Stimulated activated naive CD4-positive, alpha-beta T cell treated with Interleukin-2 at 50 U/mL for 16 hours (primary cell): ENCODE data around the gene SPRN.
"Not testable (repeated sequence)": the region's sequence is repeated elsewhere in the genome, so short reads cannot be mapped to it uniquely, and the experiment has no call there.

Experiments
- DNase-seq: peaks from one replicate; lab custom pipeline; 2025; lab: John Stamatoyannopoulos, UW

The SPRN gene

DNA sequence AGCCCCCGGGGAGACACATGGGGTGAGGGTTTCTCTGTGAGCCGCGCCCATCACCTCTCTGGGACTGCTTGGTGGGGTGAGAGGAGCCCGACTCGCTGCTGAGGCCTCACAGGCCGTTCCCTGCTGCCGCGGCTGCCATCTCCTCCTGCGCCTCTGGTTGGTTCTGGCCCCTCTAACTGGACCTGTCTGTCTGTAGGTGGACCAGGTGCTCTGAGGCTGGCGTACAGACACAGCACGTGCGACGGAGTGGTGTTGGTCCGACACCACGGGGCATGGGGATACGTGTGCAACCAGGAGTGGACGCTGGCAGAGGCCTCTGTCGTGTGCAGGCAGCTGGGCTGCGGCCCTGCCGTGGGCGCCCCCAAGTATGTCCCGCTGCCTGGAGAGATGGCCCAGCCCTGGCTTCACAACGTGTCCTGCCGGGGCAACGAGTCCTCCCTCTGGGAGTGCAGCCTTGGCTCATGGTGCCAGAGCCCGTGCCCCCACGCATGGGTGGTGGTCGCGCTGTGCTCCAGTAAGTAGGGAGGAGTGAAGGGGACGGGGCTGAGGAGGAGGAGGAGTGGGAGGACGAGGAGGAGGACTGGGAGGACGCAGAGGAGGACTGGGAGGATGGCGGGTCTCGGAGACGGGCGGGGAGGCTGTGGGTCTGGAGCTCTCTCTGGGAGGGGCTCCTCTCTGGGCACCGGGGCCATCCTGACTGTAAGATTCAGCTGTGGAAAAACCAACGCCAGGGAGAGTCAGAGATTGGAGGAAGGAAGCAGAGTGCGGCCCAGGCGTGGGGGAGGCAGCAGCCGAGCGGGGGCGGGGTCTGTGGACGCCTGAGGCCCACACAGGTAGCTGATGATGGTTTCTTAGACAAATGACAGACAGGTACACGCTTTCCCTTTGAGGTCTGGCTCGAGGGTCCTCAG, 31.9 kb upstream of the SPRN start:
- DNase-seq, result no peak

DNA sequence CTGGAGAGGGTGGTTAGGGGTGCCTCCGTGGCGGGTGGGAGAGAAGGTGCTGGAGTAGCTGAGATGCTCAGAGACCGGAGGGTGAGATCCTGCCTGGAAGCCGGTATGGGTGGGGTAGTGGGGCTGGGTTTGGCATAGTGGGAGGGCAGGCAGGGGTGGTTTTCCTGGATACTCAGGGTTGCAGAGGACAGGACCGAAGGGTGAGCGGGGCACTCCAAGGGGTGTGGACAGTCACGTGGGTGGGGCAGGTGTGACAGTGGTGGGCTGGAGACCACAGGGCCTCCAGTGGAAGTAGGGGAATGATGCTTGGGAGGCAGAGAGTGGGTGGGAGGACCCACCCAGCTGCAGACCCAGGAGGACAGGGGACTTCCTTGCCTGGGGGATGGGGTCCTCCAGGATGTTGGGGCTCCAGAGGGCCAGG, 31.2 kb upstream of the SPRN start:
- no peak for DNase-seq

DNA sequence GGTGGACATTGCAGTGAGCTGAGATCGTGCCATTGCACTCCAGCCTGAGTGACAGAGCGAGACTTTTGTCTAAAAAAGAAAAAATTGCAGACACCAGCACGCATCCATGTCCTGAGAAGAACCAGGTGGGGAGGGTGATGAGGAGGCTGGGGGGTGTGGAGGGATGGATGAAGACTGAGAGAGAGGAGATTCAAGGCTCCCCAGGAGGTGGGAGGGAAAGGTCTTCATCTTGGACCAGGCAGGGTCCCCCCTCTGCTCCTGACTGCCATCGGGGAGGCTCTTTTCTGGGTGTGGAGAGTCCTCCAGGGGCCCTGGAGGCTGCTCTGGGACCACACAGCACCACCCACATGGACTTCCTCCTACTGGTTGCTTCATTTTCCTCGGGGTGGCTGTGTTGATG, 30.8 kb upstream of the SPRN start:
- DNase-seq, result no peak

DNA sequence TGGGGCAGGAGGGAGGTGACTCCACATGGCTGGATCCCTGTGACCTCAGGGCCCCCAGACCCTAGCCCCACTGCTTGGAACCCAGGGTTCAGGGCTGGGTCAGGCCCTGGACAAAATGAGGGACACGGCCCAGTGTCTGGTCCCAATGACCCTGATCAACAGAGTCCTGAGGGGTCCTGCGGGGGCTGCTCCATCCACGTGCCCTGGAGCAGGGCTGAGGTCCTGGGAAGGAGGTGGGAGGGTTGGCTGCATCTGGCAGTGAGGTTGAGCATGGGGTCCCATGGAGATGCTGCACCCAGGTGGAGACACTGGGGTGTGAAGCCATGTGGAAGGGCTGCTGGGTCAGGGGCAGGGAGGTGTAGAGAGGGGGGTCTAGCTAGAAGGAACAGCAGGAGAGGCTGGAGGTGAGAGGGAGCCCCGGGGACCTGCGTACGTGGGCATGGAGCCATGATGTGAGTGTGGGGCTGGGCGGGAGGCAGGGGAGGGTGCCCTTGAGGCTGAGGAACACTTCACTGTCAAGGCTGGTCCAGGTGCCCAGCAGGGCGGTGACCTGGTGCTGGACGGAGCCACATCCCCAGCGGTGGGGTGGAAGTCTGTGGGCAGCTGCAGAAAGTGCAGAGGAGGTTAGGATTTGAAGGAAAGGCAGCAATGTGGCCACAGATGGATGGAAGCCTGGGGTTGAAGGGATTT, 29.9 kb upstream of the SPRN start:
- DNase-seq, result no peak

DNA sequence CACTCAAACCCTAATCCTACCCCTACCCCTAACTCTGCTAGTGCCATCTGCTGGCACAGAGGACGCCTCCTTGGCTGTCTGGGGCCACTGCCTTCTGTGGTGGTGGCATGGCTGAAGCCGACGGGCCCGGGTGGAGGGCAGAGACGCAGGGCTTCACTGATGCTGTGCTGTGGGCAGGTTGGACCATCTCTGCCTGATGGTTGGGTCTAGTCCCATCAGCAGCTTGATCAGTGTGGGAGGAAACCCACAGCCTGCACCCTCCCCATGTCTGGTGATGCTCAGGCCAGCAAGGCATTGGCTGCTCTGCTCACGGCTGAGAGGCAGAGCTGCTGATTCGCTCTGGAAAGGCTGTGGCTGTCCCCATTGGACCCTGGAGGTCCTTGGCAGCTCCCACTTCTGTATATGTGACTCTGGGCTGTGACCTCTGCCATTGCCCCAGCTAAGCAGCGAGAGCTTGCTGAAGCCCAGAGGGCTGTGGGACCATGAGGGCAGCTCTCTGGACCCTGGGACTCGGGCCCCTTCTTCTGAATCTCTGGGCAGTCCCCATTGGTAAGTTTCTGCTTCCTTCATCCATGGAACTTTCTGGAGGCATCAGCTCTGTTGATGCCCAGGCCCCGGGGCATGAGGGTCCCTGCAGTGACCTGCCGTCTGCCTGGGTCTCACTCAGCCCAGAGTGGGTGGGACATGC, 29.2 kb upstream of the SPRN start, which contains the start of gene SCART1:
Gene SCART1 (plus strand): TSS at position 430 of the 688 bp plus-strand sequence. CDS start 53 bp downstream, at position 483.
- no peak for DNase-seq

DNA sequence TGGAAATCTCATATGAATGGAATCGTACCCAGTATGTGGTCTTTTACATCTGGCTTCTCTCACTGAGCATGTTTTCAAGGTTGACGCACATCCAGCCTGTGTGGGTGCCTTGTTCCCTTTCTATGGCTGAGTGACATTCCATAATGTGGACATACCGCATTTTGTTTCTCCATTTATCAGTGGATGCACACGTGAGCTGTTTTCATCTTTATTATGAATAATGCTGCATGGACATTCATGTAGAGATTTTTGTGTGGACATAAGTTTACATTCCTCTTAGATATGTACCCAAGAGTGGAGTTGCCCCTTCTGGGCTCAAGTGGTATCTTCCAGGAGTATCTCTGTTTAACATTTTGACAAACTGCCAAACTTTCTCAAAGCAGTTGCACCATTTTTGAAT, 28.0 kb upstream of the SPRN start:
- DNase-seq, result no peak

DNA sequence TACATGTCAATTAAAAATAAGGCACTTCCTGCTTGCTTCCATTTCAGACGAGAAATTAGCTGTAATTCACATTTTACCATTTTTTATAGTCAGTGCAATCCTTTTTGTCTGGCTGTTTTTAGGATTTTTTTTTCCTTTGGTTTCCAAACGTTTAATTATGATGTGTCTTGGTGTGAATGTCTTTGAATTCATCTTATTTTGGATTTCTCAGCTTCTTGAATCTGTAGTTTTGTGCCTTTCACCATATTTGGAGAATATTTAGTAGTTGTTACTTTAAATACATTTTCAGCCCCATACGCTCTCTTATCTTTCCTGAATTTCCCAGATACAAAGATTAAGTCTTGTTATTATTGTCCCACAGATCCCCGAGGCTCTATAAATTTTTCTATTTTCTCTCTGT, 26.9 kb upstream of the SPRN start:
- DNase-seq, result no peak

DNA sequence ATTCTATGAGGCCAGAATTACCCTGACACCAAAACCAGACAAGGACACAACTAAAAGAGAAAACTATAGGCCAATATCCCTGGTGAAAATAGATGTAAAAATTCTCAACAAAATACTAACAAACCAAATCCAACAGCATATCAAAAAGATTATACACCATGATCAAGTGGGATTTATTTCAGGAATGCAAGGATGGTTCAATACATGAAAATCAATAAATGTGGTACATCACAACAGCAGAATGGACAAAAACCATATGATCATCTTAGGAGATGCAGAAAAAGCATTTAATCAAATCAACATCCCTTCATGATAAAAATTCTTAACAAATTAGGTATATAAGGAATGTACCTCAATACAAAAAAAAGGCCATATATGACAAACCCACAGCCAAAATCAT, 23.7 kb upstream of the SPRN start:
- no peak for DNase-seq

DNA sequence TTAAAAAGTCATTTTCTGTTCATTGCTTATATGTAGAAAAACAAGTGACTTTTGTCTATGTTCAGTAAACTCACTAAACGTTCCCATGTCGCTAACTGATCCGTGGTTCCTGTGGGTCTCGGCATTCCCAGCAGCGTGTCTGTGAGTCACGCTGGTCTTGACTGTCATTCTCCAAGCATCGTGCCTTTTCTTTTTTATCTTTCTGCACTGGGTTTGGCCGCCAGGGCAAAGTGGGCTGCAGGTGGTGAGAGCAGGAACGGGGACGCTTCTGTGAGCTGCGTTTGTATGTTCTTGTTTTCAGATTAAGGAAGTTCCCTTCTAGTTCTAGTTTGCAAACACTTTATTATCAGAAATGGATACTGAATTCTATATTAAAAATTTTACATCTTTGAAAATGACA, 22.6 kb upstream of the SPRN start:
- no peak for DNase-seq

DNA sequence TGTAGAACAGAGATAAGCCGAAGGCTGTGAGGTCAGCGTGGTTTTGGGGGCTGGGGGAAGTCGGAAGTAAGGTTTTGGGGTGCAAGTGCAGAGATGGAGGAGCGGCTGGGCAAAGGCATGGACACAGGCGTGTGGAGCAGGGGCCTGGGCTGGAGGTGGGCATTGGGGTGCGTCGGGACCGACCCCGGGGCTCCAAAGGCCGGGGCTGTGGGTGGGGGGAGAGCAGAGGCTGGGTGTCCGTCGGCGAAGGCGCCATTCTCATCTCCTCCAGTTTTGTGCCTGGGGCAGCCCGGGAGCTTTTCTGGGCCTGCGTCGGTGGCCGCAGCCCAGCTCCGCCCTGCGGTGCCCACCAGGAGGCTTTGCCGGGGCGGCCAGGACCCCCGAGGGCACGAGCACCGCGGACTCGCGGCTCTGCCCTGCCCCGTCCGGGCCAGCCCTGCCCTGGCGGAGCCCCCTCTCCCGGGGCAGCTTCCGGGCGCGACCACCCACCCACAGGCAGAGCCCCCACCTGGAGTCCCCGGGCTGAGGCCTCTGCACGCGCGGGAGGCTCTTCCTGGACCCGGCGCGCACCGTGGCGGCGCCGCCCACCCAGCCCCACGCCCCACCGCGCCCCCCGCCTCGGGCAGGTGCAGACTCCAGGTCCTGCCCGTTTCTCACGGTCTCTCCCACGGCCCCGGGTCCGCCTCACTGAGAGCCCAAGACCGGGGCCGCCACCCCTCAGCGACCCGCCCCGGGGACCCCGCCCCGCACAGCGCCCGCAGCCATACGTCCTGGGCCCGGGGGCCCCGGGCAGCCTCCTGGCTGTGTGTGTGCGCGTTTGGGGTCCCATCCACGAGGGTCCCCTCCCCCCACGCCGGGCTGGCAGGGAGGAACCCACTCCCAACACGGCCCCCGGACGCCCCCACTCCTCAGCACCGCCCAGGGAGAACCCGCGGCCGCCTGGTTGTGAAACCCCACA, 21.6 kb upstream of the SPRN start:
- DNase-seq, result no peak

DNA sequence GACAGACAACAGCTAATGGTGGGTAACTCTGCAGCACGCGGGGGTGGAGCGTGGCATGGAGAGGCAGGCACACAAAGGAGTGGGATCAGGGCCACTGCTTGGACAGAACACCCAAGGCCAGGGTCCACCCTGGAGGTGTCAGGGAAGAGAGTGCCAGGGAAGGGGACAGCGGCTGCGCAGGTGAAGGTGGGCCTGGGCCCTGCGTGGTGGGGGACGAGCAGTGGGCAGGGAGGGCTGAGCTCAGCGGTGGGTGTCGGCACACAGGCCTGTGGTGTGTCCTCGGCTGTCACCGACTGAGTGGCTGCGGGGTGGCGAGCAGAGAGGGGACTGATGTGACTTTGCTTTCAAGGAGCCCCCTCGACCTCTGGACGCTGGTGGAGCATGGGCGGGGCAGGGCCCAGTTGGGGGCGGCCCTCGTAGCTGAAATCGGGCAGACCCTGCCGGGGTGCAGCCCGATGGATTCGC, 20.9 kb upstream of the SPRN start:
- no peak for DNase-seq

DNA sequence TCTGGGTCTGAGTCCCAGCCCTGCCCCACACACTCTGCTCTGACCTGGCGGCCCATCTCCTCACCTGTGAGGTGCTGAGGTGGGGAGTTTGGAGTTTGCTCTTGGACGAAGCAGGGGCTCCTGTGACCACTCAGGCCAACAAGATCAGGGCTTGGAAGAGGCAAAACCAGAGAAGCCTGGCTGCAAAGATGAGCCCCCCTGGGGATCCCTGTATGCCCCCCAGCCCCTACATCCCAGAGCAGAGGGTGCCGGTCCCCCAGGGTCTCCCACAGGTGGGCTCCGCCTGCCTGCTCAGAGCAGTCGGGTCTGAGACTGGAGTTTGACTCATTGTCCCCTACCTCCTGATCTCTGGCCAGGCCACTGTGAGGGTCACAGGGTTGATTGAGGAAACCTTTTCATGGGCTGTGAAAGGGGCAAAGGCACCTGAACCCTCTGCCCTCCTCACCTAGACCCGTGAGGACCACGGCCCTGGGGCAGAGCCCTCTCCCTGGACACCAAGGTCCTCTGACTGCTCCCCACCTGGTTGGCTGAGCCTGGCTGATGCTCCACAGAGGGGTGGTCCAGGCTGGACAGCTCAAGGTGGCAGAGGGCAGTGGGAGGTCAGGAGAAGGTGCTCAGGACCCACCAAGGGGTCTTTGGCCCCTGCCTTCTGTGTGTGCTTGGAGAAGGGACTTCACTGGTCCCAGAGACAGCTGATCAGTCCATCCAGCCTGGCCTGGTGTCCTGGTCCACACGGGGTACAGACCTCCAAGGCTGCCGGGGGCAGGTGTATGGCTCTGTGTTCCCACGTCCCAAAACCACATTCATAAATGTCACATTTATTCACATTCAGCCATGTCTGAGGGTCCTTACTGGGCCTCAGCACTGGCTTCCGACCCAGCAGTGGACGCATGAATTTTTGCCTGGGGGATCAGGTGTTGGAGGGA, 20.2 kb upstream of the SPRN start:
- no peak for DNase-seq

DNA sequence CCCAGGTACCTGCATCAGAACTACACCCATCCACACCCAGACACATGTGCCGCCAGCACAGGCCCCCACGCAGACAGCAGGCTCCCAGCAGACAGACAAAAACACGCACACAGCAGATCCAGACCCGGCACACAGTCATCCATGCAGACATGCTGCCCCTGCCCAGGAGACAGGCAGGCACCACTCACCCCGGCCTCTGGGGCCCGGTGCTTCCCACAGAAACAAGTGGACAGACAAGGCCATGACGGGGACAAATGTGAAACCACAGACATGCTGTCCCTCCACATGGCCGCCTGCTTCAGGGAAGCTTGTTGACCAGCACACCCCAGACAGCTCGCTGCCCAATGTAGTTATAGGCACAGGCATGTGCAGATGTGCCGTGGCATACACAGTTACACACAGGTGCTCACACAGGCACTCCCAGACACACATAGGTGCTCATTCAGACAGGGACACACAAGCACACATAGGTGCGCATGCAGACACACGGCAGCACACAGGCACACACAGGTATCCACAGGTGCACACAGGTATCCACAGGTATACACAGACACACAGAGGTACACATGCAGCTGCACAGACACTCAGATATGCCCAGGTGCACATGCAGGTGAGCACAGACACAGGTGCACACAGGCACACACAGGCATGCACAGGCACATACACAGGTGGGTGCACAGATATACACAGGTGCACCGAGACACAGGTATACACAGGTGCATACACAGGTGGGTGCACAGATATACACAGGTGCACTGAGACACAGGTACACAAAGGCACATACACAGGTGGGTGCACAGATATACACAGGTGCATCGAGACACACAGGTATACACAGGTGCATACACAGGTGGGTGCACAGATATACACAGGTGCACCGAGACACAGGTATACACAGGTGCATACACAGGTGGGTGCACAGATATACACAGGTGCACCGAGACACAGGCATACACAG, 18.8 kb upstream of the SPRN start:
- DNase-seq, result no peak

DNA sequence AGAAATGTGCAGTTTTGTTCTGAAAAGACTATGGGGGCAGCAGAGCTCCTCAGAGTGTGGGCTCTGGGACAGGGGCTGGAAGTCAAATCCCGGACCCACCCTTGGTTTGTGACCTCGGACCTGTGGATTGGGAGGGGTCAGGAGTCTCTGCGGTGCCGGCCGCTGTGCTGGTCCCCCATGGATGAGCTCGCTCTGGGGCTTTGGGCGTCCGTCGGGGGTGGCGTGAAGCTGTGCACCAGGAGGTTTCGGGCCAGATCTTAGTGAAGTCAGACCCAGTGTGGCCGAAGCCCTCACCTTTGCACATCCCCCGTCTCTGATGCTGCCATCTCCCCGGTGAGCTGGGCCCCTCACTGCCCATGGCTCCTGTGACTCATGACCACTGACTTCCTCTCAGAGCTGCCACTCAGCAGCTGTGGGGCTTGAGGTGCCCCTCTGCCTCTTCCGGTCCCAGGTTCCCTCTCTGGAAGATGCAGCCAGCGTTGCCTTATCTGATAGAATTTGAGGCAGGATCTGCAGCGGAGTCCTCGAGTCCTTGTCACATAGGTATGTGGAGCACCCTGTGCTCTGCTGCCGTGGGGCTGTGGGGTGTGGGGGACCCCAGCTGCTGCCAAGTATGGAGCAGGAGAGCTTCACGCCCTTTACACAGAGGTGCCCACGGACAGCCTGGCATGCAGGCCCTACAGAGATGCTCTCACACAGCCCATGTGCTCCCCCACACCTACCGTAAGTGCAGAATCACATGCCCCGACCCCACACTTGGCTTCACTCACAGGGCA, 18.0 kb upstream of the SPRN start:
- peak; percentile 22 for DNase-seq

DNA sequence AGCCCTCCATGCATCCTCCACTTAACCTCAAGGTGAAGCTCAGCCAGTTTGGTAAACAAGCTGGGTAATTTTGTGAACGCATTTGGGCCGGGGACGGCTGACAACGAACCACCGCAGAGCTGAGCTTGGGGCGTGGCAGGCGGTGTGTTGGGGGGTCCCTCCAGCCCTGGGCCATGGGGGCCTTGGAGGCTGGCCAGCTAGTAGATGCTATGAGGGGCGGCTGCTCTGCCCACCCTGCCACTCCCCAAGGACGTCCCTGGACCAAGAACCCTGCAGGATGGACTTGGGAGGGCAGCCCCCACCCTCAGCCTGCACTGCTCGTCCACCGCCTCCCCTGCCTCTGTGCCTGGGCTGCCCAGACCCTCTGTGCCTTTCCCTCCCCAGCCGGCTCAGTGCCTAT, 17.4 kb upstream of the SPRN start:
- DNase-seq, result no peak

DNA sequence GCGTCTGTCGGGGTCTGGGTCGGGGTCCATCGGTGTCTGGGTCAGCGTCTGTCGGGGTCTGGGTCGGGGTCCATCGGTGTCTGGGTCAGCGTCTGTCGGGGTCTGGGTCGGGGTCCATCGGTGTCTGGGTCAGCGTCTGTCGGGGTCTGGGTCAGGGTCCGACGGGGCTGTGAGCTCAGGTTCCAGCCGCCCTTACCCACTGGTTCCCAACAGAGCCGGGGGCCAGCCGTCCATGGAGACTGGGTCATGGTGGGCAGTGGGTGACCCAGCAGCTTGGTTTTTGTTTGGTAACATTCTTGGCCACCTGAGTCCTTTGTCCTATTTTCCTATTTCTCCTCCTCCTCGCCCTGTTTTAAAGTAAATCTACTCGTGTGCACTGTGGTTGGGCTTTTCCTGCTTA, 16.9 kb upstream of the SPRN start:
- not testable (repeated sequence) for DNase-seq

DNA sequence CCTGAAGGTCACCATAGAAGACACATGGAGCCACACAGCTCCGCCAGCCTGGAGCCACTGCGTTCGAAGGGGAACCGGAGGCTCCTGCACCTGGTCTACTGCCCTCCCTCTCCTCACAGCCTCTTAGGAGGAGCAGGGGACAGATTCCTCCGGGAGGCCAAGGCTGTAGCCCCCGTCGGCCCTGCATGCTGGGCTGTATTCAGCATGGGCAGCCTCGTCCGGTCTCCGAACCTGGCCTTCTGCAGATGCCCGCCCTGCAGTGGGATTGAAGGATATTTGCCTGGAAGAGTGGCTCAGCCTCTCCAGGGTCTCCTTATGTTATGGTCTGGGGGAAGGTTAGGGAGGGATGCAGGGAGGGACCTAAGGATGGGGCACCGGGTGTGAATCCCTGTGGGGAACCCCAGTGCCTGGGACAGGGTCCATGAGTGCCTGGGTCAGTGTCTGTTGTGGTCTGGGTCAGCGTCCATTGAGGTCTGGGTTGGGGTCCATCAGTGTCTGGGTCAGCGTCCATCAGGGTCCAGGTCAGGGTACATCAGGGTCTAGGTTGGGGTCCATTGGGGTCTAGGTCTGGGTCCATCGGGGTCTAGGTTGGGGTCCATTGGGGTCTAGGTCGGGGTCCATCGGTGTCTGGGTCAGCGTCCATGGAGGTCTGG, 16.3 kb upstream of the SPRN start:
- no peak for DNase-seq
